Head of caudate nucleus (tissue), 42 donors: ENCODE data around the gene ATXN1.

Source experiments
- DNase-seq, 42 donors: peaks; one replicate each; pipeline versions ENCODE4 v3.0.0 to v3.0.0-alpha.2; 2020 to 2021; ENCODE audit warnings: mixed read lengths in 7 of 42
- intact Hi-C: fragments of 100-400 bp; cut with DNase I; formaldehyde crosslinking; loops from one replicate; pipeline ENCODE4 v1.15.0; 2022

Gene ATXN1

GRCh38 chr6:16730738-16731477 lies 30.4 kb downstream of the ATXN1 start:
- no peak for DNase-seq
- intact Hi-C loops, result no loop called here

GRCh38 chr6:16729744-16730143 lies 31.5 kb downstream of the ATXN1 start:
- intact Hi-C loops, result no loop called here
- no peak for DNase-seq

- intact Hi-C loops, result no loop called here
- DNase-seq, result no peak
These were observed 32.0 kb downstream of the ATXN1 start for GRCh38 chr6:16729183-16729691.

DNA sequence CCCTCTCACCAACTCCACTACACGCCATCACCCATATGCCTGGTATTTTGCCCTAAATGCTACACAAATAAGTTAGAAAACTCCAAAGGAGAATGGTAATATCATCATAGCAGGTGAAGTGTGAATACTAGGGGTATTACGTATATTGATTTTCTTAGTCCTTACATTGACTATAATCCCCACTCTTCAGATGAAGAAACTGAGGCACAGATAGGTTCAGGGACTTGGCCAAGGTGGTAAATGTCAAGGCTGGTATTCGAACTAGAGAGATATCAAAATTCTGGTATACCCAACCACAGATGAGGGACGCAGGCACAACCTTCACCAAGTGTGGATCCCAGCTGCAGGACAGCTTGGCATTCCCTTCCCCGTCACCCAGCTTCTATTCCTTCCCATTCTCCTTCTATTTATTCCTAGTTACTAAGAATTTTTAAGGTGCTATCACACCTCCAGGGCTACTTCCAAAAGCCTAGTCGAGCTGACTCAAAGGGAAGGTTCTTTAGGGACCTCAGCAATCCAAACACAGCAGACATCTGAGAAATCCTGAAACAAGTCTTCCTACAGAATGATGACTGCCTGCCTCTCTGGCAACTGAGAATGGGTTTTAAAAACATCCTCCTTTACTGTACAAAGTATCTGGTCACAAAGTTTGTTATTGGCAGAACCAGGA lies 32.6 kb downstream of the ATXN1 start:
- intact Hi-C loops, result no loop called here

DNA sequence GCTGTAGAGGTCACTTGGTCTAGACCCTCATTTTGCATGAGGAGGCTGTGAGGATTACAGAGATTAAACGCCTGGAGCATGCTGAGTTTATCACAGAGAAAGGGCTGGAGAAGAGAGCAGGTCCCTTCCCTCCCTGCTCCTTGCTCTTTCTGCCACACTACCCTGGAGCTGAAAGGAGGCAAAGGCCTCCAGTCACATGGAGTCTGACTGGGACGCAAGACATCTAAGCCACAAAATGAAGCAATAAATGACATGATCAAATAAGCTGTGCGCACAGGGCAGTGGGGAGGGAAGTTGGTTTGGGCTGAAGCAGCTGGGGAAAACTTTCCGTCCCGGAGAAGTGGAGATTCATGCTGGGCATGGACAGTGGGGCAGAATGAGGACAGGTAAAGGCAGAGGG lies 33.3 kb downstream of the ATXN1 start:
- intact Hi-C loops, result no loop called here

More for the DNA sequence above, 32.6 kb downstream of the ATXN1 start:
- DNase-seq, result no peak

DNA sequence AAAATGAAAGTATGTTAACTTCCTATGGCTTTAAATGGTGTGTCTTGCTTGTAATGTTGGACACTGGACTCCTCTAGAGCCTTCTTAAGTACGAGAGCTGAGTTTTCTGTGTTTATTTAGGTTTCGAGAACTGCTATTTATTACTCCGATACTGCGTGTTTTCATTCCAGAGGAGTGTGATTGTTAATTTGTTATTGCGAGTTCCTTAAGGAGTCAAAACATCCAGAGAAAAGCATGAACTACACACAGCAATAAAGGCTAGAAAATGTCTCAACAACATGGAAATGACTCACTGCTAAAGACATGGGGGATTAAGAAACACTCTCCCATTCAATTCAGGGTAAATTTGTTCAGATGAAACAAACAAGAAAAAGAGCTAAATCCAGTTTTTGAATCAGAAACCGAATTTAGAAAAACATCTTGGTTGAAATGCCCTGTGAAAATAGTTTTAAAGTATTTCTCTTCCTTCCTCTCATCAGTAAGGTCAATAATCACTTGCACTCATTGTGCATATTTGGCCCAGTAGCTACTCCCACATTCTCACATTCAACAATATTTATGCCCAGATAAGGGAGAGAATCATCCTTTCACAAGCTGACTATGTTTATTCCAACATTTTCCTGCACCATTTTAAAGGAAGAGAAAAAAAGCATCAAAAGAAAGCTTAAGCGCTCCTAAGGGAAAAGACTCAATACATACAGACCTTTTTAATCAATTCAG lies 36.0 kb downstream of the ATXN1 start:
- no peak for DNase-seq
- intact Hi-C loops, result no loop called here

More for the DNA sequence above, 33.3 kb downstream of the ATXN1 start:
- DNase-seq, result peak in 1 of 42 donors; percentile 58

GRCh38 chr6:16723826-16724225 lies 37.4 kb downstream of the ATXN1 start:
- DNase-seq, result no peak
- intact Hi-C loops, result no loop called here

GRCh38 chr6:16723402-16723801 lies 37.9 kb downstream of the ATXN1 start:
- DNase-seq, result no peak
- intact Hi-C loops, result no loop called here

DNA sequence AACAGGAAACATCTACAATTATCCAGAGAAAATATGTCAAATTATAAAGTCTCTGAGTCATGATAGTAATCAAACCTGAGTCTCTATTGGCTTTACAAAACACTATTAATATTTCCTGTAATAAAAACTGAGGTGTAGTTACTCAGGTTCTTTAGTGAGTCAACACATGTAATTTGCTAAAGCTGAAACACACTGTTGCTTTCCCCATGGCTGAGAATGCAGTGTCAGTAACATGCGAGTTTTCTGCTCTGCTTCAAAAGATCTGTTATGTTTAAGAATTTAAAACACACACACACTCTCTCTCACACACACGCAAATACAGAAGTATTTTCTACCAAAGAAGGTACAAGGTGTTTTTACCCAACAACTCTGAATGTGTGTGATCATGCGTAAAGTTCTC lies 38.6 kb downstream of the ATXN1 start:
- no peak for DNase-seq
- intact Hi-C loops, result no loop called here

- intact Hi-C loops, result no loop called here
- peak in 4 of 42 donors; percentile 38 to 64 (median 44) for DNase-seq
These were observed 39.3 kb downstream of the ATXN1 start for GRCh38 chr6:16721977-16722376.

GRCh38 chr6:16720861-16721260 lies 40.4 kb downstream of the ATXN1 start:
- peak in 4 of 42 donors; percentile 31 to 68 (median 46) for DNase-seq
- intact Hi-C loops, result no loop called here

GRCh38 chr6:16719488-16719887 lies 41.8 kb downstream of the ATXN1 start:
- intact Hi-C loops, result no loop called here
- no peak for DNase-seq

GRCh38 chr6:16718356-16718755 lies 42.9 kb downstream of the ATXN1 start:
- DNase-seq, result no peak
- intact Hi-C loops, result no loop called here

GRCh38 chr6:16717275-16717942 lies 43.9 kb downstream of the ATXN1 start:
- peak in 3 of 42 donors; percentile 17 to 62 (median 45) for DNase-seq
- intact Hi-C loops, result no loop called here

GRCh38 chr6:16716321-16716858 lies 44.9 kb downstream of the ATXN1 start:
- peak in 1 of 42 donors; percentile 5 for DNase-seq
- intact Hi-C loops, result no loop called here

- intact Hi-C loops, result no loop called here
These were observed 47.7 kb downstream of the ATXN1 start for GRCh38 chr6:16713597-16713996.

GRCh38 chr6:16712931-16713484 lies 48.3 kb downstream of the ATXN1 start:
- intact Hi-C loops, result no loop called here
- DNase-seq, result peak in 10 of 42 donors; percentile 18 to 70 (median 40)

More at GRCh38 chr6:16713597-16713996, 47.7 kb downstream of the ATXN1 start:
- no peak for DNase-seq

- intact Hi-C loops, result no loop called here
- no peak for DNase-seq
These were observed 48.9 kb downstream of the ATXN1 start for GRCh38 chr6:16712255-16712930.
